GM21825 (cell line): ENCODE results near the gene NTF3.
"Not testable (repeated sequence)": the region's sequence is repeated elsewhere in the genome, so short reads cannot be mapped to it uniquely, and the experiment has no call there.

Experiments used
- ATAC-seq: cut with Tn5 transposase; IDR thresholded peaks from one replicate; pipeline ENCODE4 v1.9.1; 2021; ENCODE audit warnings: mild to moderate bottlenecking, moderate library complexity; ENCODE audit not compliant: unreplicated experiment

NTF3 gene

GRCh38 chr12:5524769-5525436, 93.0 kb downstream of the NTF3 start:
- no peak for ATAC-seq

- no peak for ATAC-seq
These were observed 94.0 kb downstream of the NTF3 start for GRCh38 chr12:5525783-5526367.

GRCh38 chr12:5533368-5533767, 101.5 kb downstream of the NTF3 start:
- no peak for ATAC-seq

- no peak for ATAC-seq
These were observed 102.7 kb downstream of the NTF3 start for GRCh38 chr12:5534426-5535199.

- no peak for ATAC-seq
These were observed 103.6 kb downstream of the NTF3 start for GRCh38 chr12:5535541-5535940.

- ATAC-seq: not testable (repeated sequence)
These were observed 105.2 kb downstream of the NTF3 start for GRCh38 chr12:5537026-5537615.

DNA sequence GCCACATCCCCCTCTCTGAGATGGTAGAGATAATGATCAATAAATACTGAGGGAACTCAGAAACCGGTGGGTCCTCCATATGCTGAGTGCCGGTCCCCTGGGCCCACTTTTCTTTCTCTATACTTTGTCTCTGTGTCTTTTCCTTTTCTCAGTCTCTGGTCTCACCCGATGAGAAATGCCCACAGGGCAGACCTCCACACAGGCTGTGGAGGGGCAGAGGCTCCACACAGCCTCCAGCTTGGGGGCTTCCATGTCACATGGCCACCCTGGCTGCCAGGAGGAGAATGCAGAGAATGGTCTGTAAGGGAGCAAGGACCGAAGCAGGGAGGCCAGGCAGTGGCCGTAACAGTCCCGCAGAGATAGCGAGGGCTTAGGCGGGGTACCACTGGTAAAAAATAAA, 105.9 kb downstream of the NTF3 start:
- no peak for ATAC-seq
